ENCODE results near the gene OR6B3. TPM values are rescaled to one million over a fixed set of nuclear protein-coding genes. Genes with fewer than 3 reads are reported as not detected.

The OR6B3 gene
- total and polyA plus RNA-seq, 4 donors, result not detected

- Histone ChIP-seq H3K36me3 (ENCODE audit: control insufficient read depth in 4 of 4, insufficient read depth in 3 of 4, low read depth in 1 of 4, low read length in 3 of 4) (no peaks in the 10 kb centered on the region), H3K27me3 (ENCODE audit: control insufficient read depth in 4 of 4, insufficient read depth in 4 of 4, low read length in 3 of 4) (peaks cover 0 to 11% (median under 1%) of the 10 kb centered on the region in 4 donors), H3K4me3 (ENCODE audit: low read depth in 1 of 3, low read length in 3 of 3) (no peak overlapping the region), H3K4me1 (ENCODE audit: control insufficient read depth in 4 of 4, insufficient read depth in 4 of 4, low read length in 3 of 4) (no peaks in the 10 kb centered on the region), H3K9ac (ENCODE audit: low read depth in 1 of 2, low read length in 2 of 2) (no peak overlapping the region), H3K9me3 (ENCODE audit: control insufficient read depth in 4 of 4, low read length in 3 of 4) (no peaks in the 10 kb centered on the region), H3K27ac (ENCODE audit: low read depth in 1 of 2, low read length in 2 of 2) (no peak overlapping the region)
- TF ChIP-seq REST (IDR thresholded peaks at IDR 0.05), result no peak
- DNase-seq (ENCODE audit: low spot score), result no peak
- WGBS, result 83% methylated on average over 11 of the region's 11 CpGs
These were observed 3.4 kb upstream of the OR6B3 start for GRCh38 chr2:240056678-240057077.

- Histone ChIP-seq H3K27me3 (ENCODE audit: control insufficient read depth in 4 of 4, insufficient read depth in 4 of 4, low read length in 3 of 4) (peaks cover 0 to 11% (median under 1%) of the 10 kb centered on the region in 4 donors), H3K9me3 (ENCODE audit: control insufficient read depth in 4 of 4, low read length in 3 of 4) (no peaks in the 10 kb centered on the region), H3K4me3 (ENCODE audit: low read depth in 1 of 3, low read length in 3 of 3) (no peak overlapping the region), H3K36me3 (ENCODE audit: control insufficient read depth in 4 of 4, insufficient read depth in 3 of 4, low read depth in 1 of 4, low read length in 3 of 4) (no peaks in the 10 kb centered on the region), H3K9ac (ENCODE audit: low read depth in 1 of 2, low read length in 2 of 2) (no peak overlapping the region), H3K27ac (ENCODE audit: low read depth in 1 of 2, low read length in 2 of 2) (no peak overlapping the region), H3K4me1 (ENCODE audit: control insufficient read depth in 4 of 4, insufficient read depth in 4 of 4, low read length in 3 of 4) (no peaks in the 10 kb centered on the region)
- 34% methylated on average over 13 of the region's 13 CpGs for WGBS
- no peak for DNase-seq (ENCODE audit: low spot score)
- TF ChIP-seq HNF4G (IDR thresholded peaks at IDR 0.05) (no peak), FOXA2 (IDR thresholded peaks at IDR 0.05) (no peak), JUND (IDR thresholded peaks at IDR 0.05) (no peak), ATF3 (IDR thresholded peaks at IDR 0.05) (no peak), EGR1 (IDR thresholded peaks at IDR 0.05; ENCODE audit: low read depth in 2 of 2) (no peak), GABPA (IDR thresholded peaks at IDR 0.05 in 1 of 2, conservative IDR thresholded peaks at IDR 0.05 in 1 of 2) (no peak), FOXA1 (IDR thresholded peaks at IDR 0.05) (no peak), RAD21 (IDR thresholded peaks at IDR 0.05) (no peak), YY1 (IDR thresholded peaks at IDR 0.05) (no peak), TAF1 (conservative IDR thresholded peaks at IDR 0.05) (no peak), HNF4A (conservative IDR thresholded peaks at IDR 0.05) (no peak), REST (IDR thresholded peaks at IDR 0.05) (no peak), NR2F2 (IDR thresholded peaks at IDR 0.05) (no peak), SP1 (IDR thresholded peaks at IDR 0.05) (no peak), MAX (IDR thresholded peaks at IDR 0.05) (no peak)
- TF ChIP-seq, protein P1, sequence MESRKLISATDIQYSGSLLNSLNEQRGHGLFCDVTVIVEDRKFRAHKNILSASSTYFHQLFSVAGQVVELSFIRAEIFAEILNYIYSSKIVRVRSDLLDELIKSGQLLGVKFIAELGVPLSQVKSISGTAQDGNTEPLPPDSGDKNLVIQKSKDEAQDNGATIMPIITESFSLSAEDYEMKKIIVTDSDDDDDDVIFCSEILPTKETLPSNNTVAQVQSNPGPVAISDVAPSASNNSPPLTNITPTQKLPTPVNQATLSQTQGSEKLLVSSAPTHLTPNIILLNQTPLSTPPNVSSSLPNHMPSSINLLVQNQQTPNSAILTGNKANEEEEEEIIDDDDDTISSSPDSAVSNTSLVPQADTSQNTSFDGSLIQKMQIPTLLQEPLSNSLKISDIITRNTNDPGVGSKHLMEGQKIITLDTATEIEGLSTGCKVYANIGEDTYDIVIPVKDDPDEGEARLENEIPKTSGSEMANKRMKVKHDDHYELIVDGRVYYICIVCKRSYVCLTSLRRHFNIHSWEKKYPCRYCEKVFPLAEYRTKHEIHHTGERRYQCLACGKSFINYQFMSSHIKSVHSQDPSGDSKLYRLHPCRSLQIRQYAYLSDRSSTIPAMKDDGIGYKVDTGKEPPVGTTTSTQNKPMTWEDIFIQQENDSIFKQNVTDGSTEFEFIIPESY (IDR thresholded peaks at IDR 0.05), result no peak
- TF ChIP-seq, protein P2, sequence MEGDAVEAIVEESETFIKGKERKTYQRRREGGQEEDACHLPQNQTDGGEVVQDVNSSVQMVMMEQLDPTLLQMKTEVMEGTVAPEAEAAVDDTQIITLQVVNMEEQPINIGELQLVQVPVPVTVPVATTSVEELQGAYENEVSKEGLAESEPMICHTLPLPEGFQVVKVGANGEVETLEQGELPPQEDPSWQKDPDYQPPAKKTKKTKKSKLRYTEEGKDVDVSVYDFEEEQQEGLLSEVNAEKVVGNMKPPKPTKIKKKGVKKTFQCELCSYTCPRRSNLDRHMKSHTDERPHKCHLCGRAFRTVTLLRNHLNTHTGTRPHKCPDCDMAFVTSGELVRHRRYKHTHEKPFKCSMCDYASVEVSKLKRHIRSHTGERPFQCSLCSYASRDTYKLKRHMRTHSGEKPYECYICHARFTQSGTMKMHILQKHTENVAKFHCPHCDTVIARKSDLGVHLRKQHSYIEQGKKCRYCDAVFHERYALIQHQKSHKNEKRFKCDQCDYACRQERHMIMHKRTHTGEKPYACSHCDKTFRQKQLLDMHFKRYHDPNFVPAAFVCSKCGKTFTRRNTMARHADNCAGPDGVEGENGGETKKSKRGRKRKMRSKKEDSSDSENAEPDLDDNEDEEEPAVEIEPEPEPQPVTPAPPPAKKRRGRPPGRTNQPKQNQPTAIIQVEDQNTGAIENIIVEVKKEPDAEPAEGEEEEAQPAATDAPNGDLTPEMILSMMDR (IDR thresholded peaks at IDR 0.05; ENCODE audit: low read depth, low read length, missing input control), result no peak
These were observed 2.0 kb upstream of the OR6B3 start for GRCh38 chr2:240055177-240055917.
